Thyroid gland (tissue), 4 donors: ENCODE data around the gene WSB2. TPM values are rescaled to one million over a fixed set of nuclear protein-coding genes. Genes with fewer than 3 reads are reported as not detected.

Experiments
- DNase-seq, 2 donors: peaks; one replicate each; pipeline ENCODE4 v3.0.0-alpha.2; 2019
- H3K27ac ChIP-seq, 3 donors: fragments of 200-600 bp; sonication (generic); 1 replicate in 2 of 3; 2 replicates in 1 of 3; pipeline ENCODE4 v1.5.1; 2016 to 2019; ENCODE audit warnings: mild to moderate bottlenecking in 1 of 3, moderate library complexity in 1 of 3
- H3K27me3 ChIP-seq: fragments of 200-600 bp; sonication (generic); one replicate; pipeline ENCODE4 v1.5.1; 2019
- H3K36me3 ChIP-seq, 2 donors: fragments of 200-600 bp; sonication (generic); one replicate each; pipeline ENCODE4 v1.5.1; 2016 to 2019
- H3K4me1 ChIP-seq, 2 donors: fragments of 200-600 bp; sonication (generic); one replicate each; pipeline ENCODE4 v1.5.1; 2017 to 2019
- H3K4me3 ChIP-seq, 3 donors: fragments of 200-600 bp; sonication (generic); replicated peaks in 1 of 3; 1 replicate in 2 of 3; 2 replicates in 1 of 3; pipeline ENCODE4 v1.5.1; 2016; ENCODE audit warnings: mild to moderate bottlenecking in 1 of 3
- H3K9me3 ChIP-seq: fragments of 200-600 bp; sonication (generic); one replicate; pipeline ENCODE4 v1.5.1; 2017
- CTCF ChIP-seq, 6 experiments: fragments of 200-600 bp in 3 of 6; fragments of 450-650 bp in 3 of 6; sonication (generic) in 3 of 6; IDR thresholded peaks; one replicate each; pipeline ENCODE4 v1.5.1; 2016 to 2019; ENCODE audit warnings: antibody characterized with exemption in 6 of 6, mild to moderate bottlenecking in 2 of 6, inconsistent platforms in 1 of 6, moderate library complexity in 1 of 6
- POLR2A ChIP-seq, 2 donors: fragments of 450-650 bp; IDR thresholded peaks; one replicate each; pipeline ENCODE4 v1.6.1; 2017; ENCODE audit warnings: antibody characterized with exemption in 2 of 2, mild to moderate bottlenecking in 2 of 2, moderate library complexity in 1 of 2
- whole genome bisulfite sequencing, 2 donors: methylation state at CpG; one replicate each; pipeline ENCODE4 v1.1.5; 2017; 5-methylcytosine and 5-hydroxymethylcytosine counted together
- intact Hi-C: fragments of 100-400 bp; cut with DNase I; formaldehyde crosslinking; loops from one replicate; pipeline ENCODE4 v1.15.1; 2023
- total RNA-seq, 4 donors: library from RNA; depleted of rRNA; stranded (reverse); fragments of >200 nt; gene quantifications; one replicate each; pipeline ENCODE4 v1.2.3, GENCODE V29; 2016

The WSB2 gene
- total RNA-seq, 4 donors from 2014 or later, result 64.6 to 97.0 (median 86.0) TPM

- Histone ChIP-seq H3K27ac (peak within 1 kb of the TSS; percentile 76 to 96 (median 87)), H3K27me3 (no peaks in the 10 kb centered on the region), H3K9me3 (no peaks in the 10 kb centered on the region), H3K4me1 (peaks cover 15 to 17% of the 10 kb centered on the region in 2 donors), H3K4me3 (peak within 1 kb of the TSS; percentile 12 to 98 (median 70)), H3K36me3 (no peaks in the 10 kb centered on the region)
- intact Hi-C loops, result loop anchor here (5.0 kb wide), 1 partner anchor 41 kb away; the partner anchor contains the start of gene WSB2
- DNase-seq, result peak; percentile 88
- no peak for TF ChIP-seq CTCF (IDR thresholded peaks at IDR 0.05)
- TF ChIP-seq POLR2A (IDR thresholded peaks at IDR 0.05), result peak; percentile 67 to 98
- 0 to 1% methylated on average over 10 to 29 of the region's 75 CpGs for WGBS, 2 donors
Measured at GRCh38 chr12:118103601-118104382, 42.8 kb upstream of the WSB2 start, which contains the start of gene VSIG10. Gene VSIG10 (minus strand): TSS chr12:118104011. CDS start chr12:118103671, 340 bp downstream.

- DNase-seq, result peak in 1 of 2 donors; percentile 46
Measured at GRCh38 chr12:118103201-118103600, 42.2 kb upstream of the WSB2 start.

GRCh38 chr12:118102609-118103008, 41.6 kb upstream of the WSB2 start:
- Histone ChIP-seq H3K27me3 (no peaks in the 10 kb centered on the region), H3K36me3 (no peaks in the 10 kb centered on the region), H3K9me3 (no peaks in the 10 kb centered on the region), H3K27ac (peak overlapping the region in 2 of 3 donors; percentile 76 to 96), H3K4me3 (peak overlapping the region; percentile 12 to 98 (median 70)), H3K4me1 (peaks cover 10 to 15% of the 10 kb centered on the region in 2 donors)
- intact Hi-C loops, result loop anchor here (5.0 kb wide), 1 partner anchor 40 kb away; the partner anchor contains the start of gene WSB2
- 23 to 29% methylated on average over 5 of the region's 5 CpGs for WGBS, 2 donors
- no peak for TF ChIP-seq POLR2A (IDR thresholded peaks at IDR 0.05)
- TF ChIP-seq CTCF (IDR thresholded peaks at IDR 0.05), result no peak
- DNase-seq, result no peak

More at GRCh38 chr12:118103201-118103600, 42.2 kb upstream of the WSB2 start:
- intact Hi-C loops, result loop anchor here (5.0 kb wide), 1 partner anchor 41 kb away; the partner anchor contains the start of gene WSB2
- Histone ChIP-seq H3K9me3 (no peaks in the 10 kb centered on the region), H3K27me3 (no peaks in the 10 kb centered on the region), H3K4me3 (peak overlapping the region; percentile 12 to 98 (median 70)), H3K4me1 (peaks cover 15% of the 10 kb centered on the region in 2 donors), H3K36me3 (no peaks in the 10 kb centered on the region), H3K27ac (peak overlapping the region; percentile 76 to 96 (median 87))
- TF ChIP-seq CTCF (IDR thresholded peaks at IDR 0.05), result no peak
- TF ChIP-seq POLR2A (IDR thresholded peaks at IDR 0.05), result no peak
- 0% methylated on average over 11 to 31 of the region's 32 CpGs for WGBS, 2 donors

GRCh38 chr12:118102070-118102469, 41.1 kb upstream of the WSB2 start:
- intact Hi-C loops, result loop anchor here (5.0 kb wide), 1 partner anchor 40 kb away; the partner anchor contains the start of gene WSB2
- WGBS, 2 donors, result 83 to 92% methylated on average over 6 of the region's 6 CpGs
- no peaks in the 10 kb centered on the region for H3K9me3 ChIP-seq
- TF ChIP-seq CTCF (IDR thresholded peaks at IDR 0.05) (no peak), POLR2A (IDR thresholded peaks at IDR 0.05) (no peak)
- H3K36me3 ChIP-seq, result no peaks in the 10 kb centered on the region
- H3K27me3 ChIP-seq, result no peaks in the 10 kb centered on the region
- no peak overlapping the region for H3K27ac ChIP-seq
- DNase-seq, result peak in 1 of 2 donors; percentile 11
- H3K4me3 ChIP-seq, result no peak overlapping the region
- H3K4me1 ChIP-seq, result peaks cover 8 to 11% of the 10 kb centered on the region in 2 donors

- no peak overlapping the region for H3K4me3 ChIP-seq
- intact Hi-C loops, result loop anchor here (5.0 kb wide), 1 partner anchor 39 kb away; the partner anchor contains the start of gene WSB2
- no peak for DNase-seq
- H3K9me3 ChIP-seq, result no peaks in the 10 kb centered on the region
- TF ChIP-seq CTCF (IDR thresholded peaks at IDR 0.05) (no peak), POLR2A (IDR thresholded peaks at IDR 0.05) (no peak)
- no peak overlapping the region for H3K27ac ChIP-seq
- 91 to 94% methylated on average over 3 of the region's 3 CpGs for WGBS, 2 donors
- H3K36me3 ChIP-seq, result no peaks in the 10 kb centered on the region
- H3K27me3 ChIP-seq, result no peaks in the 10 kb centered on the region
- H3K4me1 ChIP-seq, result peaks cover 8 to 11% of the 10 kb centered on the region in 2 donors
Measured at GRCh38 chr12:118101051-118101450, 40.1 kb upstream of the WSB2 start.
